Jurkat, Clone E6-1 (cell line): ENCODE results near the gene PAPOLA.

Experiments used
- DNase-seq: peaks from one replicate; pipeline ENCODE4 v3.0.0-alpha.2; 2011; ENCODE audit warnings: low read depth, low spot score
- H3K4me3 ChIP-seq: 2 replicates; pipeline ENCODE4 v1.5.1; 2011; ENCODE audit warnings: mild to moderate bottlenecking, low read length, control low read depth, moderate library complexity

PAPOLA gene

DNA sequence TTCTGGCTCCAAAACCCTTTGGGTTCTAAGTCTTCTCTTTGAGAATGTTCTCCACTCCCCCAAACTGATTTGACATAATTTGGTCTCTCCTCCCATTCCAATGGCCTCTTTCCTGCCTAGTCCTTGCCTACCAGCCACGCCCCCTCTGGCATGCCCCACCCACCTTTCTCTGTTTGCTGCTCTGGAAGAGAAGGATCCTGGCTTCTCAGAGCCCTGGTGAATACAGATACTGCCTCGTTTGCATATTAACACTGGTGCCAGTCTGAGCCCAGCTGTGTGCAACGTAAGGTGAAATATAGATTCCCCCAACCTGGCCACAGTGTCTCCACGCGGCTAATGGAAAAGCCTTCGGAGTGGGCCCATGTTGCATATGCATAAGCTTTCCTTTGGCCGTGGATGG is 79.7 kb downstream of the PAPOLA start:
- DNase-seq: no peak

DNA sequence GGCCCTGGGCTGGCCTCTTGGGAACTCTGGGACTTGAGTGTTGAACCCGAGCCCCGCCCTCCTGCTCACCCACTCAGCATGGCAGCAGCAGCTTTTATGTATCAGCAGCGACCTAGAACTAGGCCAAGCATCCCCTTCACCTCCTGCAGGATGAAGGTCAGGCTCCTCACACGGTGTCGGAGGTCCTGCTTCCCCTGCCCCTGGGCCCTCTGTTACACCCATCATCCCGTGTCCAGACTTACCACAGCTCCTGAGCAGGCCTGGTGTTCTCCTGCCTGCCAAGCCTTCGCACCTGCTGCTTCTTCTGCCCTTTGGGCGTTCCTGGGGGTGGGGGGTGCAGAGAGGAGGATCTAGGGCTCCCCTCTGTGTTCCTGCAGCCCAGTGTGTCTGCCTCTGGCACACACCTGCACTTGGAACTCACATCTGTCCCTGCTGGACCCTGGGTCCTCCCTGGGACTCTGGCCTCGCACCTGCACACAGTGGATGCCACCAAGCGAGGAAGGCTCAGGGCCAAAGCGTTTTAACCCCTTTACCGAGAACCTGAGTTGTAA is 80.3 kb downstream of the PAPOLA start:
- H3K4me3 ChIP-seq: no peak overlapping the region
- DNase-seq: no peak

More for the DNA sequence above, 79.7 kb downstream of the PAPOLA start:
- no peak overlapping the region for H3K4me3 ChIP-seq

DNA sequence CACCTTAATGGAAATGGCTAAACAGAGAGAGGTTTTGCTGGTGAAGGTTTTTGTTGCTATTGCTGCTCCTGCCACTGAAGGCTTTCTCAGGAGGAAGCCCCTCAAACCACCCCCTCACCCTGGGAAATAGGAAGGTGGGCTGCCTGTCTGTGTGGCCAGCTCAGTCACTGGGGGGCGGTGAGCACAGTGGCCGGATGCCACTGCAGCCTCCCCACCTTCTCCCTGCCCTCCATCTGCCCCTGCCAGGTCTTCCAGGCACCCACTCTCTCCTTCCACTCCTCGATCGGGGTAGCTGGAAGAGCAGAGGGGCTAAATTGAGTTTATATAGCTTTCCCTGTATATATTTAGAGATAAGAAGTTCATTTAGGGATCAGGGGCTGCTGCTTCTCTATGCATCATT is 80.8 kb downstream of the PAPOLA start:
- DNase-seq: no peak
- no peak overlapping the region for H3K4me3 ChIP-seq

DNA sequence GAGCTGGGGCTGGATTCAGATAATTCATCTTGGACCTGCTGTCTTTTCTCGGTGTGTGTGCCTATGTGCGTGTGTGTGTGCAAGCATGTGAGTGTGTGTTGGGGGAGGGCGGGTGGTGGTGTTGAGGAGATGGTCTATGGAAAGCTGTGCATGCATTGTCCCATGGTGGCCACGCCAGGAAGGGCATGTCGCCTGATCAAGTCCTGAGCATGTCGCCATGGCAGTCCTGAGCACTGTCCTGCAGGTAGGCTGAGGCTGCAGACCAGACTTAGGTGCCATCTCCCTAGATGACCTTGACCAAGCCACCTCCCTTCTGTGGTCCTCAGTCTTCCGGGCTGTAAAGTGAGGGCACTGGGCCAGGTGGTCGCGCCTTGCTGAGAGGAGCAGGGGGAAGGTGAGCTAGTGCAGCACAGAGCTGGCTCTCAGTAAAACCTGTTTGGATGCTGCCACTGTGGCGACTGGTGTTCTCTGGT is 81.4 kb downstream of the PAPOLA start:
- no peak overlapping the region for H3K4me3 ChIP-seq
- no peak for DNase-seq

DNA sequence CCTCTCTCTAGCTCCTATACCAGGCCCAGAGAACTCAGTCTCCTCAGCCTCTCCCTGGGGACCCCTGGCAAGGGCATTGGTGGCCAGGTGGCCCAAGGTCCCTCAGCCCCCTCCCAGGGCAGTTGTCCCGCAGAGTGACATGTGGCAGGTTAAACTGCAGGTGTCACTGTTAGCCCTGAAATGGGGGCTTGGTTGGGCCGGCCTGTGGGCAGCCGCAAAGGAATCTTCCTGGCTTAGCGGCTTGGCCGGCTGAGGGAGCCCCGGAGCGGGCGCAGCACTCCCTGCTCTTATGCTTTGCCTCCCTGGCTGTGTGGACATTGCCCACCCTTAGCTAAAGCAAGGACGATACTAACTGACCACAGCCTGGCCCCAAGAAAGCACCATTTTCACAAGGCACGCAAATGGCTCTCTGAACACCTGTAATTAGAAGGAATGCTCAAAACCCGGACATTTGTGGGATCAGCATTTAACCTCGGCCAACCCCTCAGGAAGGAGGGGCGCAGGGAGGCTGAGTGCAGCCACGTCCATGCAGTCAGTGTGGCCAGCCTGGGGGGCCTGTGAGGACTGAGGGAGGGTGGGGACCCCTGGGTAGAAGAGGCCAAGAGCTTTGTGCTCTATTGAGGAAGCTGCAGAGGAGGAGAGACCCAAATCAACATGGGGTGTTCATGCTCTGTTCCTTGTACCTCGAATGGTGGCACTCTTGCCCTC is 82.2 kb downstream of the PAPOLA start:
- no peak for DNase-seq
- no peak overlapping the region for H3K4me3 ChIP-seq

DNA sequence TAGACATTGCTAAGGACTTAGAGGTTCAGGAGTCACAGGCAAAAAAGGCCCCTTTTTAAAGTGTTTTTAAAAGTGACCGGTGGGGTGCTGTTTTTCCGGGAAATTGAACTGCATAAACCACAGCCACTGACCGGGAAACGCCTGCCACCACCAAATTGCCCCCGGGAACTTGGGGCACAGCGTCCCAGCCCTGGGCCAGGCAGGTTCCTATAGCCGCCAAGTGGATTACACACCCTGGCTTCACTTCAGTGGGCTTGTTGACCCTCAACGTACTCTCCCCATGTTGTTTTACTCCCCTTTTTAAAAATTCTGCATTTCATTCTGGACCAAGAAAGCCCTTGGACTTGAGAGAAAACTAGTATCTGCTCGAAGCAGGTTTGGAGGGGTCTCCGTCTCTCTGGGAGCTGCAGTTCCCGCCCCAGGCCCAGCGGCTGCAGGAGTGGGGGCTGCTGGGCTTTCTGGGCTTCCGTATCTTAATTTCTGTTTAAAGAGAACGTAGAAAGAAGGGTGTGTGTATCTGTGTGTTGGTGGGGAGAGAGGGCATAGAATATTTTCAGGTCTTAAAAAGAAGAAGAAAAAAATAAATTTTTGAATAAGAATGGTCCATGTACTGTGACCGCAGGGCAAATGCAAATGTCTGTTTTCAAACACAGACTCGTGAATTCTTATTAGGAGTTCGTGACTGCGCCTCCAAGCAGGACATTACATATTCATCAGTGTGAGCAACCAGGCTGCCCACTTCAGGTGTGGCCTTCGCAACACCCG is 82.9 kb downstream of the PAPOLA start:
- DNase-seq: no peak
- no peak overlapping the region for H3K4me3 ChIP-seq

DNA sequence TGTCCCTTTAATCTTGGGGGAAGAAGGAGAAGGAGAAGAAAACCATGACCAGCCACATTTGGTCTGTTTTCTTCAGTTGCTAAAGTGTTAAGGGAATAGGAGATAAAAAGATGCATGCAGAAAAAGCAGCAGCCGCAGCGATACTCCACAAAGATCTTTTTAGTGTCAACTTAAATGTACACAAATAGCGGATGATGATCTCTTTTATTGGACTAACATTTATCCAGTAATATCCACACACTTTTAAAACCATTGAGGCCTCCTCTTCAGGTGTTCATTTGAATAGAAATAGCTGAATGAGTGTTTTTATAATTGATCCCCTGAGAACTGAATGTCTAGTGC is 83.5 kb downstream of the PAPOLA start:
- no peak for DNase-seq
- no peak overlapping the region for H3K4me3 ChIP-seq

DNA sequence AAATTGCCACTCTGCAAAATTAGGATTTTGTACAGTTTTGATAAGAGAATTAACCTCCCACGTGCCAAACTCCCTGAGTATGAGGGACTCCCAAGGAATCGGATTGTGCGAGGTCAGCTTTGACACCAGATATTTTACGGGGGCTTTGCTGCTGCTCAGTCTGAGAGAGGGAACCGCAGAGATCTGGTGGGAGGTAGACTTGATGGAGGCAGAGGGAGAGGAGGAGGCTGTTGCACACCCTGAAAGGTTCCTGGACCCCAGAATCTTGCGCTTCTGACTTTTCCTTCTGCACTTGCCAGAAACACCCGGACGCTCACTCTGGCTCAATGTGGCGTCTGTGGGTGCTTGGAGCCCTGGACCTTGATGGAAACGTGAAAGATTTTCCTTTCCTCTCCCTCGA is 83.9 kb downstream of the PAPOLA start:
- no peak overlapping the region for H3K4me3 ChIP-seq
- DNase-seq: no peak

DNA sequence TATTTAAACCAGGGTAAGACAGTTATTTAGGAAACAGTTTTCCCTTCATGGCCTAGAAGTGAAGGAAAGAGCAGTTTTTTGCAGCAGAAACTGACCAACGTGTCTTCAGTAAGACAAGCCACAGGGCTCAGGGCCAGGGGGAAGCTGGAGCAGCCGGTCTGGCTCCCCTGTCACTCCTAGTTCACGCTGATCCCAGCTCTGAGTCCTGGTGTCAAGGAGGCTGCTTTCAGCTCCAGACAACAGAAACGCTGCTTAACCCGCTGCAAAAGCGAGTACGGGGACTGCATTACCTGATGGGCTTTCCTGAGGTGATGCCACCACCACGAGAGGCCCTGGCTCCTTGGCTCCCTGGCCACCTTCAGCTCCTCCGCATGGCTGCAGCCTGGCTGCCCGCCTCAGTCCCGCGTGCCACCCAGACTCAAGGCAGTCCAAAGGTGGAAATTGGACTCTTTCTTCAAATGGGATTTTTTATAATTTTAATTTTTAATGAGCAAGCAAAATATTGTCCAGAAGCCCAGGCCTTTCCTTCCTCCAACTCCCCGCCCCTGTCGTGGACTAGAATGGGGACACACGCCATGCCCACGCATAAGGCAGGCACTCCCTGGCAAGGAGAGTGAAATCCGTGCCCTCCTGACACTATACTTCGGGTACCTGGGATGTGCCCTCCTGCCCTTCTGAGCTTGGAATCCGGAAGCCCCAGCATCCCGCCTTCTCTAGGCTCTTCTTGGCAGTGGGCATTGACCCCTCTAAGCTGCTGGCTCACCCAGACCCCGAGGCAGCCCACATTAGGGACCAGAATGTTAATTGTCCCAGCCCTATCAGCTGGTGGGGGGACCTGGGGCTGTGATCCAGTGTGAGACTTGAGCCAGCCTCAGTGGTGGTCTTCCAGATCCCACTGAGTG is 85.0 kb downstream of the PAPOLA start:
- DNase-seq: no peak
- H3K4me3 ChIP-seq: no peak overlapping the region

DNA sequence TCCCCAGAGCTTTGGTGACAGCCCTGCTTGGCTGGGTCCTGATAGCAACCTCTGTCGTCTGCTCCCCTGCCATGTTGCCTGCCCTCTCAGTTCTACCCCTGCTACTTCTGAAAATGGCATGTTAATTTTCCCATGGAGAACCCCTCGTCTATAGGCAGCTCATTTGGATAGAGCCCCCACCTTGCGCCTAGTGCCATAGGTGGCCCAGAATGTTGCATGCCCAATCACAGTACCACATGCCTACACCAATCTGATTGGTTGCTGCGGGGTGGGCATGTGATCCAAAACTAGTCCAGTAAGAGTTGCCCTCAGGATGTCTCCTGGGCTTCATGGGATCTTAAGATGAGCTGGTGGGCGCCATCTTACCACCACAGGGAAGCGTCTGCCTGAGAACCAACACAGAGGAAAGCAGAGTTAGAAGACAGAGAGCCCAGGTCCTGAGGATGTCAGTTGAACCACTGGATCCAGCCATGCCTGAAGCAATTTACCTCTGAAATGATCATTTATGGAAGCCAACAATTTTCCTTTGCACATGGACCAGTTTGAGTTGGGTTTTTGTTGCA is 85.7 kb downstream of the PAPOLA start:
- no peak for DNase-seq

DNA sequence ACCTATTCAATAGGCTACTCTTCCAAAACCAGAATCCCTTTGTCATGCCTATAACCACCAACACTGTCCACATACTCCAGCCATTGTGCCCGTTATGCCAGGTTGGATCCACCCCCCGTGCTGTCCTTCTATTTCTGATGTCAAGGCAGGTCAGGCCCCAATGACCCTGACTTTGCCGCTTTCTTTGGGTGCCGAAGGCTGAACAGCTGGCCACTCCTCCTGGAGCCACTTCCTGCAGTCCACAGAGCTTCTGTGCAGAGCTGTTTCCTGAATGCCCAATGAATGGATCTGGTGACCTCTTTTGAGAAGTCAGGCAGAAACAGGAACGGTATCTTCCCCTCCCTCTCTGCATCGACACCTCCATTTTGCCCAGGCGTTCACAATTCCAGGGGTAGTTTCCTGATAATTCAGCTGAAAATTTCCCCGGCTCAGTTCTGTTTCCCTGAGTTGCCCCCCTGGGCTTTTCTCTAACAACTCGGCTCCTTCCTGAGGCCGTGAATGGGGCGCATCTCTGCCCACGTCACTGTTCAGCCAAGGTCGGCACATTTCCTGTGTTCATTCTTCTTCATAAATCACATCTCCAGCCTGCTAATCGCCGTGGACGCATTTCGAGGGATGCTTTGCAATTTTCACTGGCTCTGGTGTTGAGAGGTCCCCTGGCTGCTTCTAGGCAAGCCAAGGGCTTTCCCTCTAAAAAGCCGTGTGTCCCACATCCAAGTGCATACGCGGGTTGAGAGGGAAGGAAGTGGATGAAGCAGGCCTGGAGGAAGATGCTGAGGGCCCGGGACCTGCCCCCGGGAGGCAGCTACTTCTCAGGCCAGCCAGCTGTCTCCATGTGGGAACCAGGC is 86.5 kb downstream of the PAPOLA start:
- DNase-seq: no peak
- H3K4me3 ChIP-seq: no peak overlapping the region

More for the DNA sequence above, 85.7 kb downstream of the PAPOLA start:
- no peak overlapping the region for H3K4me3 ChIP-seq

DNA sequence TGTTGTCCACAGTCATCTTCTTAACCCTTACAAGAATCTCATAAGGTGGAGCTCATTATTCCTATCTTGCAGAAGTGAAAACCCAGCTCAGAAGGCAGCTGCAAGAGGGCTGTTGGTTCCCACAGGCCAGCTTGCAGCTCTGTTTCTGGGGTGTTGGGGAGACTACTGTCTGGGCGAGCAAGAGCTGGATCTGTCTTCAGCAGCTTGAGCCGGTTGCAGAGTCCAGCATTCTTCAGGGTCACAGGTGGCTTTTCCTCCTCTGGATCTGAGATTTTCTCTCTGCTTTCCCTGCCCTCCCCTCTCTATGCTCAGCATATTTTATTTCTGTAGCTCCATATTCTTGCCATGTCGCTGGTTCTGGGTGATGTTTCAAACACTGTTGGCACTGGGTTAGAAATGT is 87.4 kb downstream of the PAPOLA start:
- no peak for DNase-seq
- H3K4me3 ChIP-seq: no peak overlapping the region

DNA sequence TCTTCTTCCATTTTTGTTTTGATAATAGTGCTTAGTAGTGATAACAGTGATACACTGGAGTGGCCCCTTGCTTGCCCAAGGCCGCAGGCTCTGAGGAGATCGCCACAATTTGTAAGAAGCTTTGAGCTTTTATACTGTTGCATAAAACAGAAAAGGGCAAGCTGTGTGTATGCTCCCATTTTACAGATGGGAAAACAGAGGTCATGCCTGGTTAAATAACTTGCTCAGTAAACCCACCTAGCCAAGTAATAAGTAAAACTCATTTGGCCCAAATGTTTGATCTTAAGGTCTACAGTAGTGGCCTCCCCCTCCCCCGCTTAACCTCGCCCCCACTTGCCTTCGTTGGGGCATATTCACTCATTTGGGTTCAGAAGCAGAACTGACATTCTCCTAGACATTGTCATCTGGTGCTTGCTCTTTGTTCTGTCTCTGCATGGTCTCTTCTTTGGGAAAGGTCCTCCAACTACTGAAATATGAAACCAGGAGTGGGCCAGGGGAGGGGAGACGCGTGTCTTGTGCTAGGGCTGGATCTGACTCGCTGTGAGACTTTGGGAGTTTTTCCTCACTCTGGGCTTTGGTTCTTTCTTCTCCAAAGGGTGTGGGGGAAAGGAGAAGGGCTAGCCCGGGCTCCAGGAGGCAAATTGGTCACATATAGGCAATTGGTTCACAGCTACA is 88.1 kb downstream of the PAPOLA start:
- H3K4me3 ChIP-seq: no peak overlapping the region
- DNase-seq: no peak

DNA sequence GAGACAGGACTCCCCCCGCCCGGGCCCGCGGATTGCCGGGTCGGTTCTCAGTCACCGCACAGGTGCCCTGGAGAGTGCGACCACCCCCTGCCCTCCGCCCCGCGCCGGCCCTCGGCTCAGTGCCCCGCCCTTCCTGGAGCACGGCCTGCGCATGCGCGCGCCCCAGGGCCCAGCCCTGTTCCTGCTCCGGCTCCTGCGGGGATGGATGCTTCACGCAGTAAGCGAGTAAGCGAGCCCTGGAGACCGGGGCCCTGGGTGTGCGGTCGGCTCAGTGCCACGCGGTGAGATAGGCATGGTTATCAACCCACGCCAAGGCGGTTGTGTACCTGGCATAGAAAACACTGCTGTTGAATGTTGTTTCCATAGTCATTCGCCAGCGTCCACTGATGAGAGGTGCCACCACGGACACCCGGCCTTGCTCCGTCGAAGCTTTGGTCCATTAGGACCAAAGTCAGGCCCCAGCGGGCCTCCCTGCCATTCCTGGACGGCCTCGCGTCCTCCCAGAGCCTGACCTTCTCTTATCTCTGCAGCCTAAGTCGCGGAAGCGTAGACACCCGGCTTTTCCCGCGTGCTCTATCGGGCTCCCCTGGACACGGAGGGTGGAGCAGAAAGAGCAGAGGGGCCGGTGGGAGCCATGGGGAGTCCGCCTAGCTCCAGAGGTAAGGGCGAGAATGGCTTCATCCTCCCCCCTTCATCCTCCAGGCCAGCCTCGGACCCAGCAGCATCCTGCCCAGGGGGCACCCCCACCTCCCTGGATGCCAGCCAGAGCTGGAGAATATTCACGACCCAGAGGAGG is 90.6 kb downstream of the PAPOLA start:
- DNase-seq: peak; percentile 46
- peak overlapping the region; percentile 60 for H3K4me3 ChIP-seq

DNA sequence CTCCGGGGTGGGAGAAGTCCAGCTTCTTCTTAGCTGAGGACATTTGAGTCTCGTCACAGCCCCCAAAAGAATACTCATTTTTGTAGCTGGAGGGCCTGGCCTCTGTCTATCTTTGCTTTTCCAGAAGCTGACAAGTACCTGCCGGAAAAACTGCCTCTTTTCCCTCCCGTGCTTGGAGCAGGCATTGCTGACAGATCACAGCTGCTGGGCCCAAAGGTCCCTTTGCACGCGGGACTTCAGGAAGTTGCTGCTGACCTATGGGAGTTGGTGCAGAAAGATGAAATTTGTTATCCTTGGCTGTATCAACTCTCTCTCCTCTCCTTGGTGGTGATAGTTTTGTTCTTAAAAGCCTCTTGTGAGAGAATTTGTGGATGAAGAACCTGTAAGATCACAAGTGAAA is 92.8 kb downstream of the PAPOLA start:
- no peak for DNase-seq

DNA sequence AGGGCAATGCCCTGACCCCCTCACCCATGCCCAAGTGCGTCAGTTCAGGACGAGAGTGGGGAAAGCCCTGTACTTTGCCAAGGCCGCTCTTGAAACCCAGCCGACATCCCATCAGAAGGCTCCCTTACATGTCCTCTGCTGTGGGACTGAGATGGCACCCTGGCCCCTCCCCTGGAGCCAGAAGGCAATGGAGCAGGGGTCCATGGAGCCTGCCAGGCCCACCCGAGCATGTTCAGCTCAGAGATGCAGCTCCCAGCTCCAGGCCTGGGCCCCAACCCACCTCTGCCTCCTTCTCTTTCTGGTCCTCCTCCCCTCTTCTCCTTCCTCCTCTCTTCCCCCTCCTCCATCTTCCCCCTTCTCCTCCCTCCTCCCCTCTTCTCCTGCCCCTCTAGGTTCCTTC is 95.5 kb downstream of the PAPOLA start:
- DNase-seq: no peak
- H3K4me3 ChIP-seq: no peak overlapping the region

More for the DNA sequence above, 92.8 kb downstream of the PAPOLA start:
- H3K4me3 ChIP-seq: no peak overlapping the region

DNA sequence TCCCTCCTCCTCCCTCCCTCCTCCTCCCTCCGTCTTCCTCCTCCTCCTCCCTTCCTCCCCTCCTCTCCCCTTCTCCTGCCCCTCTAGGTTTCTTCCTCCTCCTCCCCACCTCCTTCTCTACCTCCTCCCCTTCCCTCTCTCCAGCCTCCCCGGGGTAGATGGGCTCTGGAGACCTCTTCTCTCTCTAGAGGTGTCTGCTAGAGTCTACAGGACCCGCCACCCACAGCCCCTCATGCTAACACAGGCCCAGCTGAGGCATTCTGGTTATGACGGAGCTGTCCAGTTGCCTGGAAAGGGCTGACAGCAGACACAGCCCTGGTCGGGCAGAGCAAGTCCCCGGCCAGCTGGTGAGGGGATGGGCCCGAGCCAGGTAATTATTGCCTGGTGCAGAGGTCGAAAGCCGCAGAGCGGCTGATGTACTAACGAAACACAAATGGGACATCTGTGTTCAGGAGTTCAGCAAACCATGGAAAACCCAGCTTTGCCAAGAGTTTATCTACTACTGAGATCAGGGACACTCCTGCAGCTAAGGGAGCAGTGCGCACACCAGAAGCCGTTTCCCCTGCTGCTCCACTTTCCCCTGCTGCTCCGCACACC is 96.2 kb downstream of the PAPOLA start:
- DNase-seq: no peak
- H3K4me3 ChIP-seq: no peak overlapping the region
